ENCODE measurements around the gene BRIP1.

DNA sequence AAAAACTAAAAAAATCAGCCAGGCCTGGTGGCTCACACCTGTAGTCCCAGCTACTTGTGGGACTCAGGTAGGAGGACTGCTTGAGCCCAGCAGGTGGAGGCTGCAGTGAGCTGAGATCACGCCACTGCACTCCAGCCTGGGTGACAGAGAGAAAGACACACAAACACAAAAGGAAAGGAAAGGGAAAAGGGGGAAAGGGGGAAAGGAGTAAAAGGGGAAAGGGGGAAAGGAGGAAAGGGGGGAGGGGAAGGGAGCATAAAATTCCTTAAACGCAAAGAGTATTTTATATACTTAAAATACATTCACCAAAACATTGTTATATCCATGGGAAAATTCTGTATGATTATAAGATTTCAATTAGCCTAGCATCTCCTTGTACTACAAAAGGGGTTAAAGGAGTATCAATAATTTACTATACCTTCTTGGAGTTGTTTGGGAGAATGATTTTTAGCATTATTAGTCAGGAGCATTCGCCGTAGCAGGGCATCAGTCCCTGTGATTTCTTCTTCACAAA lies 17.3 kb upstream of the BRIP1 start:
- TF ChIP-seq, protein P1, sequence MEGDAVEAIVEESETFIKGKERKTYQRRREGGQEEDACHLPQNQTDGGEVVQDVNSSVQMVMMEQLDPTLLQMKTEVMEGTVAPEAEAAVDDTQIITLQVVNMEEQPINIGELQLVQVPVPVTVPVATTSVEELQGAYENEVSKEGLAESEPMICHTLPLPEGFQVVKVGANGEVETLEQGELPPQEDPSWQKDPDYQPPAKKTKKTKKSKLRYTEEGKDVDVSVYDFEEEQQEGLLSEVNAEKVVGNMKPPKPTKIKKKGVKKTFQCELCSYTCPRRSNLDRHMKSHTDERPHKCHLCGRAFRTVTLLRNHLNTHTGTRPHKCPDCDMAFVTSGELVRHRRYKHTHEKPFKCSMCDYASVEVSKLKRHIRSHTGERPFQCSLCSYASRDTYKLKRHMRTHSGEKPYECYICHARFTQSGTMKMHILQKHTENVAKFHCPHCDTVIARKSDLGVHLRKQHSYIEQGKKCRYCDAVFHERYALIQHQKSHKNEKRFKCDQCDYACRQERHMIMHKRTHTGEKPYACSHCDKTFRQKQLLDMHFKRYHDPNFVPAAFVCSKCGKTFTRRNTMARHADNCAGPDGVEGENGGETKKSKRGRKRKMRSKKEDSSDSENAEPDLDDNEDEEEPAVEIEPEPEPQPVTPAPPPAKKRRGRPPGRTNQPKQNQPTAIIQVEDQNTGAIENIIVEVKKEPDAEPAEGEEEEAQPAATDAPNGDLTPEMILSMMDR (conservative IDR thresholded peaks at IDR 0.05 in 1 of 2, IDR thresholded peaks at IDR 0.05 in 1 of 2; ENCODE audit: low read depth in 1 of 2, low read length in 2 of 2): no peak
- no peak for TF ChIP-seq EZH2 (IDR thresholded peaks at IDR 0.05; ENCODE audit: low read length, missing control alignments)
